Endothelial cell of umbilical vein (primary cell): ENCODE results near the gene PRXL2C. TPM values are rescaled to one million over a fixed set of nuclear protein-coding genes. Genes with fewer than 3 reads are reported as not detected.

Experiments
- BruUV-seq: library from RNA; stranded (reverse); fragments of 400-500 nt; replicated peaks from 2 replicates; lab custom pipeline; 2021; lab: Mats Ljungman, UMichigan
- CTCF ChIA-PET: fragments of 300-600, 350-600 bp; sonication (Branson Sonifier 250); formaldehyde crosslinking; loops from one replicate; lab custom pipeline; 2021; ENCODE audit warnings: antibody characterized with exemption, inconsistent platforms; lab: Charles Lee
- POLR2A ChIA-PET: fragments of 300-600, 350-600 bp; sonication (Branson Sonifier 250); formaldehyde crosslinking; loops from one replicate; lab custom pipeline; 2021; ENCODE audit warnings: antibody characterized with exemption, inconsistent platforms; lab: Charles Lee
- DNase-seq: peaks from one replicate; pipeline ENCODE4 v3.0.0-alpha.2; 2011; ENCODE audit warnings: low read depth, low spot score
- FAIRE-seq: peaks from 2 replicates; lab custom pipeline; 2011; peaks lifted over from hg19 to GRCh38; lab: Jason Lieb, UNC
- H2AFZ ChIP-seq: 2 replicates; pipeline ENCODE4 v1.6.0; 2012; ENCODE audit warnings: low read depth, low read length, control low read depth, inconsistent platforms
- H3K27ac ChIP-seq: 2 replicates; pipeline ENCODE4 v1.5.1; 2011; ENCODE audit warnings: low read depth, mild to moderate bottlenecking, control low read depth, low read length, moderate library complexity; ENCODE audit not compliant: insufficient read depth
- H3K27me3 ChIP-seq, 2 experiments: 2 replicates each; pipeline versions ENCODE4 v1.6.0 to v1.6.1; 2011; ENCODE audit warnings: low read length in 2 of 2, mixed read lengths in 1 of 2; ENCODE audit not compliant: control insufficient read depth in 2 of 2, insufficient read depth in 2 of 2
- H3K36me3 ChIP-seq, 2 experiments: 2 replicates in 1 of 2; 3 replicates in 1 of 2; pipeline ENCODE4 v1.5.1; 2011; ENCODE audit warnings: low read length in 2 of 2, mild to moderate bottlenecking in 1 of 2, moderate library complexity in 1 of 2; ENCODE audit not compliant: control insufficient read depth in 2 of 2, insufficient read depth in 2 of 2; ENCODE audit errors: extremely low read depth in 1 of 2
- H3K4me1 ChIP-seq: 3 replicates; pipeline ENCODE4 v1.5.1; 2011; ENCODE audit warnings: mild to moderate bottlenecking, low read length; ENCODE audit not compliant: control insufficient read depth, insufficient read depth; ENCODE audit errors: extremely low read depth
- H3K4me2 ChIP-seq: 2 replicates; pipeline ENCODE4 v1.6.1; 2011; ENCODE audit warnings: low read length, control low read depth, mixed read lengths; ENCODE audit not compliant: insufficient read depth
- H3K4me3 ChIP-seq, 3 experiments: fragments of 200-600 bp in 1 of 3; sonication (generic), shearing (Covaris generic) in 1 of 3; replicated peaks in 1 of 3; 2 replicates each; pipeline ENCODE4 v1.5.1; 2011 to 2016; ENCODE audit warnings: control low read depth in 3 of 3, low read length in 3 of 3, mild to moderate bottlenecking in 2 of 3, inconsistent platforms in 1 of 3, low read depth in 1 of 3, moderate library complexity in 1 of 3; ENCODE audit not compliant: insufficient read depth in 1 of 3
- H3K79me2 ChIP-seq: 2 replicates; pipeline ENCODE4 v1.6.0; 2012; ENCODE audit warnings: low read length, inconsistent platforms; ENCODE audit not compliant: control insufficient read depth, insufficient read depth
- H3K9ac ChIP-seq: replicated peaks from 2 replicates; pipeline ENCODE3; 2011; ENCODE audit warnings: low read length, control low read depth; ENCODE audit not compliant: insufficient read depth; ENCODE audit errors: extremely low read depth
- H3K9me1 ChIP-seq: replicated peaks from 3 replicates; pipeline ENCODE4 v1.6.0; 2011; ENCODE audit warnings: mild to moderate bottlenecking, low read length; ENCODE audit not compliant: control insufficient read depth, insufficient read depth; ENCODE audit errors: extremely low read depth
- H3K9me3 ChIP-seq: replicated peaks from 2 replicates; pipeline ENCODE4 v1.5.1; 2012; ENCODE audit warnings: low read length, inconsistent platforms; ENCODE audit not compliant: control insufficient read depth, insufficient read depth
- H4K20me1 ChIP-seq: replicated peaks from 2 replicates; pipeline ENCODE3; 2011; ENCODE audit warnings: mild to moderate bottlenecking, low read length; ENCODE audit not compliant: control insufficient read depth, insufficient read depth; ENCODE audit errors: extremely low read depth
- GATA2 ChIP-seq: IDR thresholded peaks from 2 replicates; pipeline ENCODE4 v1.7.0; 2011; ENCODE audit warnings: low read depth, mild to moderate bottlenecking, moderate library complexity, mixed read lengths, low read length; ENCODE audit not compliant: insufficient read length, insufficient read depth
- JUN ChIP-seq: IDR thresholded peaks from 2 replicates; pipeline ENCODE4 v1.6.1; 2011; ENCODE audit warnings: borderline replicate concordance, low read depth; ENCODE audit not compliant: insufficient read length, insufficient read depth
- MYC ChIP-seq: IDR thresholded peaks from one replicate; pipeline ENCODE4 v1.6.1; 2011; ENCODE audit warnings: mild to moderate bottlenecking, low read depth, low read length
- POLR2A ChIP-seq: IDR thresholded peaks from 2 replicates; pipeline ENCODE4 v1.6.1; 2012; ENCODE audit warnings: low read depth, mild to moderate bottlenecking, control low read depth, low read length
- POLR2AphosphoS5 ChIP-seq: IDR thresholded peaks from 2 replicates; pipeline ENCODE4 v1.6.1; 2012; ENCODE audit warnings: low read depth, mild to moderate bottlenecking, control low read depth, low read length, moderate library complexity; ENCODE audit not compliant: insufficient read depth
- dilution Hi-C: fragments of 300-500 bp; cut with MboI; formaldehyde crosslinking; loops from one replicate; pipeline ENCODE4 v1.15.0; 2019; ENCODE audit warnings: low sequenced_read_pairs; ENCODE audit not compliant: extremely low pct_ligation_motif_present
- intact Hi-C: fragments of 100-400 bp; cut with micrococcal nuclease; formaldehyde crosslinking; loops from one replicate; pipeline ENCODE4 v1.10.0; 2022
- polyA plus RNA-seq, 4 experiments: library from polyadenylated mRNA; depleted of rRNA in 3 of 4; stranded (reverse) in 3 of 4; unstranded in 1 of 4; fragments of >200 nt; gene quantifications; 2 replicates each; pipeline versions ENCODE4 v1.2.1 to v1.2.3, GENCODE V29; 2011 to 2012; ENCODE audit warnings: missing spikeins in 1 of 4
- total RNA-seq: library from RNA; stranded (reverse); gene quantifications from 2 replicates; pipeline ENCODE4 v1.2.3, GENCODE V29; 2021
- TF ChIP-seq, protein P1 (sequence below): IDR thresholded peaks from 2 replicates; pipeline ENCODE4 v1.6.1; 2011; ENCODE audit not compliant: insufficient read depth, insufficient read length

Gene PRXL2C
- total and polyA plus RNA-seq, 2 donors (not counting 3 experiments of a cell fraction or from before 2014, with no cell fraction given) = 5.4 to 14.7 TPM

- CTCF ChIA-PET = no interaction called here
Observed at GRCh38 chr9:96611302-96611701, 43.8 kb downstream of the PRXL2C start.

GRCh38 chr9:96609732-96610131 lies 45.4 kb downstream of the PRXL2C start:
- intact Hi-C loops (no loop called here), dilution Hi-C loops (no loop called here)
- FAIRE-seq (no peak), DNase-seq (no peak)
- no TSS peak for BruUV-seq
- Histone ChIP-seq H4K20me1 (no peaks in the 10 kb centered on the region), H3K27me3 (peaks cover 15 to 27% of the 10 kb centered on the region in 2 experiments), H3K9ac (no peak overlapping the region), H3K79me2 (no peaks in the 10 kb centered on the region), H3K4me2 (no peak overlapping the region), H3K36me3 (no peaks in the 10 kb centered on the region), H3K9me1 (no peaks in the 10 kb centered on the region), H3K27ac (no peak overlapping the region), H3K9me3 (no peaks in the 10 kb centered on the region), H3K4me3 (no peak overlapping the region), H3K4me1 (no peaks in the 10 kb centered on the region), H2AFZ (no peak overlapping the region)
- ChIA-PET CTCF (no interaction called here), POLR2A (no interaction called here)
- TF ChIP-seq POLR2AphosphoS5 (no peak), JUN (no peak), GATA2 (no peak), POLR2A (no peak), MYC (no peak)

More at GRCh38 chr9:96611302-96611701, 43.8 kb downstream of the PRXL2C start:
- peaks cover 15 to 27% of the 10 kb centered on the region in 2 experiments for H3K27me3 ChIP-seq
- no peaks in the 10 kb centered on the region for H4K20me1 ChIP-seq
- no peaks in the 10 kb centered on the region for H3K9me1 ChIP-seq
- H3K9me3 ChIP-seq = no peaks in the 10 kb centered on the region
- H3K4me2 ChIP-seq = no peak overlapping the region
- dilution Hi-C loops = no loop called here
- H3K4me1 ChIP-seq = no peaks in the 10 kb centered on the region
- intact Hi-C loops = no loop called here
- POLR2A ChIA-PET = no interaction called here
- BruUV-seq = no TSS peak
- TF ChIP-seq, protein P1, sequence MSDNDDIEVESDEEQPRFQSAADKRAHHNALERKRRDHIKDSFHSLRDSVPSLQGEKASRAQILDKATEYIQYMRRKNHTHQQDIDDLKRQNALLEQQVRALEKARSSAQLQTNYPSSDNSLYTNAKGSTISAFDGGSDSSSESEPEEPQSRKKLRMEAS = no peak
- no peak overlapping the region for H3K9ac ChIP-seq
- no peak for DNase-seq
- no peak overlapping the region for H3K4me3 ChIP-seq
- H2AFZ ChIP-seq = no peak overlapping the region
- H3K79me2 ChIP-seq = no peaks in the 10 kb centered on the region
- H3K27ac ChIP-seq = no peak overlapping the region
- no peaks in the 10 kb centered on the region for H3K36me3 ChIP-seq
- no peak for FAIRE-seq
